GM10266 (cell line): Measurements from ENCODE around the gene TTC38.

ENCODE experiments used
- DNase-seq: peaks from one replicate; pipeline ENCODE4 v3.0.0; 2012; ENCODE audit errors: extremely low spot score
- TF ChIP-seq, protein P1 (sequence below): IDR thresholded peaks from 2 replicates; pipeline ENCODE4 v1.5.1; 2012; ENCODE audit warnings: mild to moderate bottlenecking, low read depth; ENCODE audit not compliant: control insufficient read depth, insufficient read depth; ENCODE audit errors: missing control alignments

Gene TTC38

DNA sequence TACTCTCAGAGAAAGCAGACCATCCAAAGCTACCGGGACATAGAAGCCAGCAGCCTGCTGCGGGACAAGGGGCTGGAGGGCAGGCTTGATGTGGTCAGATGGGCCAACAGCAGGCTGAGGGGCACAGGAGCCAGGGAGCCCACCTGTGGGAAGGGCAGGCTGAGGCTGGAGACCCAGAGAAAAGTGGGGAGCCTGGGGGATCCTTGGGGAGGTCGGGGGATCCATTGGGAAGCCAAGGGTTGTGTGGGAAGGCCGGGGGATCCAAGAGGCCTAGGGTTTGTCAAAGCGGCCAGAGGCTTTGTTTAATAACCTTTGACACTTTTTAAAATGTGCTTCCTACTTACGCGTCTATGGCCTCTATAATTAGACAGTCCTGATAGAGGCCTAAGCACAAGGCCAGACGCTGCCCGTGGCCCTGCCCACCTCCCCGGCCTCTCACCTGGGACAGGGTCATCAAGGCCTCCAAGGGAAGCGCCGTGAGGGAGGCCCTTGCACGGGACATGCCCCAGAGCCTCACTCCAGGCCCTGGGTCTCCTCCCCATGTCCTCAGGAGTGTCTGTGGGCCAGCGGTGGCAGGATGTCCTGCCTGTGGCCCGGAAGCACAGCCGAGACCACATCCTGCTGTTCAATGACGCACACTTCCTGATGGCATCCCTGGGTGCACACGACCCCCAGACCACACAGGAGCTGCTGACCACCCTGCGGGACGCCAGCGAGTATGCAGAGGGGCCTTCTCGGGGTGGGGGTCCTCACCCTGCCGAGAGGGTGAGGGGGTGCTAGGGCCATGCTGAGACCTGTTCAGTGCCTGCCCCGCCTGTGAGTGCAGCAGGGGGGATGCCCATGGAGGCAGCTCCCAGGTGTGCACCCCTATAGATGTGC, 20.3 kb downstream of the TTC38 start:
- peak; percentile 90 for DNase-seq
- TF ChIP-seq, protein P1, sequence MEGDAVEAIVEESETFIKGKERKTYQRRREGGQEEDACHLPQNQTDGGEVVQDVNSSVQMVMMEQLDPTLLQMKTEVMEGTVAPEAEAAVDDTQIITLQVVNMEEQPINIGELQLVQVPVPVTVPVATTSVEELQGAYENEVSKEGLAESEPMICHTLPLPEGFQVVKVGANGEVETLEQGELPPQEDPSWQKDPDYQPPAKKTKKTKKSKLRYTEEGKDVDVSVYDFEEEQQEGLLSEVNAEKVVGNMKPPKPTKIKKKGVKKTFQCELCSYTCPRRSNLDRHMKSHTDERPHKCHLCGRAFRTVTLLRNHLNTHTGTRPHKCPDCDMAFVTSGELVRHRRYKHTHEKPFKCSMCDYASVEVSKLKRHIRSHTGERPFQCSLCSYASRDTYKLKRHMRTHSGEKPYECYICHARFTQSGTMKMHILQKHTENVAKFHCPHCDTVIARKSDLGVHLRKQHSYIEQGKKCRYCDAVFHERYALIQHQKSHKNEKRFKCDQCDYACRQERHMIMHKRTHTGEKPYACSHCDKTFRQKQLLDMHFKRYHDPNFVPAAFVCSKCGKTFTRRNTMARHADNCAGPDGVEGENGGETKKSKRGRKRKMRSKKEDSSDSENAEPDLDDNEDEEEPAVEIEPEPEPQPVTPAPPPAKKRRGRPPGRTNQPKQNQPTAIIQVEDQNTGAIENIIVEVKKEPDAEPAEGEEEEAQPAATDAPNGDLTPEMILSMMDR, result no peak

- TF ChIP-seq, protein P1, result no peak
- DNase-seq, result no peak
Observed at GRCh38 chr22:46288846-46289243, 21.0 kb downstream of the TTC38 start.

- DNase-seq, result no peak
- TF ChIP-seq, protein P1, result no peak
Observed at GRCh38 chr22:46289244-46289891, 21.6 kb downstream of the TTC38 start.

DNA sequence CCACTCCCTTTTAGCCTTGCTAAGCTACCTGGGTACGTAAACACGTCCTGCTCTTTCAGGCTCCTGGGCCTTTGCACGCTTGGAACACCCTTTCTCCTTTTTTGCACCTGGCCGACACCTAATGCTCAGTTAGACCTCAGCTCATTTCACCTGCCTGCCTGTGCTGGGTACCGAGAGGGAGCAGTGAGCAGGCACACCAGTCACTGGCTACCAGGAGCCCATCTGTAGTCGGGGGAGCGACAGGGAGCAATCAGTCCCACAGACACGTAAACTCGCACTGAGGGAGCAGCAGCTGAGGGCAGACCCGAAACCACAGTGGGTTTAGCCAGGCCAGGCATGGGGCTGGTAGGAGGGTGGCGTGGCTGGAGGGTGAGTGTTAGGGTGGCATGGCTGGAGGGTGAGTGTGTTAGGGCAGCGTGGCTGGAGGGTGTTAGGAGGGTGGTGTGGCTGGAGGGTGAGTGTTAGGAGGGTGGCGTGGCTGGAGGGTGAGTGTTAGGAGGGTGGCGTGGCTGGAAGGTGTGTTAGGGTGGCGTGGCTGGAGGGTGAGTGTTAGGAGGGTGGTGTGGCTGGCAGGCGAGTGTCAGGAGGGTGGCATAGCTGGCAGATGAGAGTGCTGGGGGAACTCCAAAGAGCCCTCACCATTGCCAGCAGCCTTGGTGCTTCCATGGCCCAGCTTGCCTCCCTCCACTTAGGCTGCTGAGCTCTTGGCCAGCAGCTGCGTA, 22.5 kb downstream of the TTC38 start:
- DNase-seq, result no peak
- TF ChIP-seq, protein P1, result no peak

GRCh38 chr22:46290843-46291785, 23.3 kb downstream of the TTC38 start:
- DNase-seq, result no peak
- TF ChIP-seq, protein P1, result no peak

DNA sequence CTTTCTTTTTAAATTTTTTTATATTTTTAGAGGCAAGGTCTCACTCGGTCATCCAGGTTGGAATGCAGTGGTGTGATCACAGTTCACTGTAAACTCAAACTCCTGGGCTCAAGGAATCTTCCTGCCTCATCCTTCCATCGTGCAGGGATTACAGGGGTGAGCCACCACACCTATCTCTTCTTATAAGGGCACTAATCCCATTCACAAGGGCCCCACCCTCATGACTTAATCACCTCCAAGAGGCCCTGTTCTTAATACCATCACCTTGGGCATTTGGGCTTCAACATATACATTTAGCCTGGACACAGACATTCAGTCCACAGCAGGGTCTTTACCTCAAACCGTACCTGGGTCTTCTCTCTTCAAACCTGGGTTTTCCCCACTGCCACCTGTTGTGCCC, 24.4 kb downstream of the TTC38 start:
- TF ChIP-seq, protein P1, result no peak
- no peak for DNase-seq
